ELF-1 (cell line): ENCODE data around the gene MAB21L4.

ENCODE experiments used
- DNase-seq: peaks from one replicate; pipeline ENCODE4 v3.0.0-alpha.2; 2016; ENCODE audit warnings: low read depth, low spot score

MAB21L4 gene

GRCh38 chr2:240894836-240895558, 959 bp downstream of the MAB21L4 start:
- DNase-seq, result no peak

- DNase-seq, result no peak
Measured at GRCh38 chr2:240894006-240894405, 1.9 kb downstream of the MAB21L4 start.

- DNase-seq, result peak; percentile 82
Measured at GRCh38 chr2:240893363-240893844, 2.6 kb downstream of the MAB21L4 start.

- no peak for DNase-seq
Measured at GRCh38 chr2:240892925-240893324, 3.0 kb downstream of the MAB21L4 start.

DNA sequence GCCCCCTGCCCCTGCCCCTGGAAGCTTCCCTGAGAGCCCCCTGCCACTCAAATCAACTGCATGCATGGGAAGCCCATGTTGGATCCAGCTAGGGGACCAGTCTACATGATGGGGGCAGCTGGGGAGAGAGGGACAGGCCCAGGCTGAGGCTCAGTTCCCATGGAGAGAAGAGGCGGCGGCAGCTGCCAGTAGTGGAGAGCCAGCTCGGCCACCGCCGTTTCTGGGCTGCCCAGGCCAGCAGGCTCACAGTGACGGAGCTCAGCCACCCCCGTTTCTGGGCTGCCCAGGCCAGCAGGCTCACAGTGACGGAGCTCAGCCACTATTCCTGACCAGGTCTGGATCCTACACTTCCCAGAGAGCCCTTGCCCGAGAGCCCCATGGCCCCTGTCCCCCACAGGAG, 3.6 kb downstream of the MAB21L4 start:
- DNase-seq, result no peak

DNA sequence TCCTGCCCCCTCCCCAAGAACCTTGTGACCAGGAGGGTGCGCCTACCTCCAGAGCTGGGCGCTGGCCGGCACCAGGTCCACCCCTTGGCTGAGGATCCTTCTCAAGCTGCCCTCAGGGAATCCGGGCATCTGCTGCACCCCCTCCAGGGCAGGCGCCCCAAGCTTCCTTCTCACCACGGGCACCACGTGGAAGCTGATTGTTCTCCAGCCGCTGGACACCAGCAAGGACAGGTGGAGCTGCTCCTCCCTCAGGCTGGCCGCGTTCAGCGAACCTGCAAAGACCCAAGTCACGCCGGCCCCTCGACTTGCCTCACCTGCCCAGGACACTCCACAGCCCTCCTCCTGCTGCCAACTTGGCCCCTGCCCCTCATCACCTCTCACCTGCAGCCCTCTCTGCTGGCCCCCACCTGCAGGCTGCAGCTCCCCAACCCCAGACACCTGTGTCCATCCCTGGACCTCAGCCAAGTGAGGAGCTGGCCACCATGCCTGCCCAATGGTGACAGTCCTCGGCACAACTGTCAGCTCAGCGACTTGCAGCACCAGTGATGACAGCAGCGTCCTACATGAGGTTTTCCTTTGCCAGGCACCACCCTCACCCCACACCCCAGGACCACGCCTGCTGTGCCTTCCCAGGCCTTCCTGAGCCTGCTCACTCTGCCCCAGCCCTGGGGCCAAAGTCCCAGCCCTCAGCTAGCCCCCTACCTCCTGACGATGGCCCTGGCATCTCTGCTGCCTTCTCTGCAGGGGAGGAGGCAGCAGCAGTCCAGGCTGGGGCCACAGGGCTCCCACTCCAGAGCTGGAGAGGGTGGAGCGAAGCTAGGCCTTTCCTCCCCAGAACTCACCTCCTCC, 4.2 kb downstream of the MAB21L4 start:
- DNase-seq, result no peak

- no peak for DNase-seq
Measured at GRCh38 chr2:240890691-240891090, 5.3 kb downstream of the MAB21L4 start.

- no peak for DNase-seq
Measured at GRCh38 chr2:240889601-240890560, 6.1 kb downstream of the MAB21L4 start.

DNA sequence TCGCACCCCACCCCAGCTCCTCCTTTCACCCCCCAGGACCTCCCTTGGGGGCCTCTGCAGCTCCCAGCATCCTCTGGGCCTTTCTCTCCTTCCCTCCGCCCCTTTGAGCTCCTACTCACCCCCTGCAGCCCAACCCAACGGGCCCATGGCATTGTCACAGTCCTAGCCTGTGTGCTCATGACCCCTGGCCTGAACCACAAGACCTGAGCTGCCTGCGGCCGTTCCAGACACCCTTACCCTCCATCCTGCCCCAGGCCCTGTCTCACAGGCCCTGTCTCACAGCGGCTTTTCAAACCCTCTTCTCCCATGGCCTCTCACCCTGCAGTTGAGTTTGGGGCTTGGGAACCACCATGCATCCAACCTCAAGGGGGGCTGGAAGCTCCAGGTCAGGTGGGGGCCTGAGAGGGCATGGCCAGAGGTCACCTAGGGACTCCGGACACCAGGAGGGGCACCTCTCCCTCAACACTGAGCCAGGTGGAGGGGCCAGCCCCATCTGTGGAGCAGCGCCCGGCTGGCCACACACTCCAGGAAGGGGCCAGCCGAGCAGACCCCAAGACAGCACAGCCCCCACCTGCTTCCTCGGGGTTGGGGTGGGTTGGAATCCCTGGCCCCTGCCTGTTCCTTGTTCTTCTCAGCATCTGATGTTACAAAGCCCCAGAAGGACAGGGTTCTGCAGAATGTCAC, 6.9 kb downstream of the MAB21L4 start:
- no peak for DNase-seq

DNA sequence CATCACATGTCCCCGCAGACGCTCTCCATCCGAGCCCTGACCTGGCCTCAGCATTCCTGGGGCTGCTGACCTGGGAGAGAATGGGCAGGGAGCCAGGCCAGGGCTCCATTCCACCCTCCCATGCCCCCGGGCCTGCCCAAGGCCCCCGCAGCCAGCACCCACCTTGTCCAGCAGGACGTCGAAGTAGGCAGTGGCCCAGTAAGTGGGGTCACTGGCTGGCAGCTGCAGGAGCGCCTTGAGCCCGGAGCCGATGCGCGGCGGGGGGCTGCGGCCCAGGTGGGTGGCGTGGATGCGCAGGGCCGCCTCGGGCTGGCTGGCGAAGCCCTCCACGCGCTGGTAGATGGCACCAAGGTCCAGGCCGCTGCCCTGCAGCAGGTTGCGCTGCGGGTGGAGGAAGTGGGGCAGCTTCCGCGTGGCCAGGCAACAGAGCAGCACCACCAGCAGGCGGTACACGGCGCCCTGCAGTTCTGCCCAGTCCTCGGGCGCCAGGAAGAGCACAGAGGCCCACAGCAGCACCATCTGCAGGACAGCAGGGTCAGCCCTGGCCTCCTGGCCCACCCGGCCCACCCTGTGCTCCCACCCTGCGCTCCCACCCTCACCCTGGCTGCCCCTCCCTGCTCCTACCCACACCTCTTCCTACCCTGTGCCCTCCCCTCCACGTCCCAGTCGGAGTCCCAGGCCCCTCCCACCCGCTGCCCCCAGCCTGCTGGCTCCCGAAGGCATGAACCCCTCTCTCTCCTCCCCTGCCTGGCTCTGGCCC, 7.6 kb downstream of the MAB21L4 start:
- no peak for DNase-seq

GRCh38 chr2:240887631-240888030, 8.3 kb downstream of the MAB21L4 start:
- DNase-seq, result no peak

DNA sequence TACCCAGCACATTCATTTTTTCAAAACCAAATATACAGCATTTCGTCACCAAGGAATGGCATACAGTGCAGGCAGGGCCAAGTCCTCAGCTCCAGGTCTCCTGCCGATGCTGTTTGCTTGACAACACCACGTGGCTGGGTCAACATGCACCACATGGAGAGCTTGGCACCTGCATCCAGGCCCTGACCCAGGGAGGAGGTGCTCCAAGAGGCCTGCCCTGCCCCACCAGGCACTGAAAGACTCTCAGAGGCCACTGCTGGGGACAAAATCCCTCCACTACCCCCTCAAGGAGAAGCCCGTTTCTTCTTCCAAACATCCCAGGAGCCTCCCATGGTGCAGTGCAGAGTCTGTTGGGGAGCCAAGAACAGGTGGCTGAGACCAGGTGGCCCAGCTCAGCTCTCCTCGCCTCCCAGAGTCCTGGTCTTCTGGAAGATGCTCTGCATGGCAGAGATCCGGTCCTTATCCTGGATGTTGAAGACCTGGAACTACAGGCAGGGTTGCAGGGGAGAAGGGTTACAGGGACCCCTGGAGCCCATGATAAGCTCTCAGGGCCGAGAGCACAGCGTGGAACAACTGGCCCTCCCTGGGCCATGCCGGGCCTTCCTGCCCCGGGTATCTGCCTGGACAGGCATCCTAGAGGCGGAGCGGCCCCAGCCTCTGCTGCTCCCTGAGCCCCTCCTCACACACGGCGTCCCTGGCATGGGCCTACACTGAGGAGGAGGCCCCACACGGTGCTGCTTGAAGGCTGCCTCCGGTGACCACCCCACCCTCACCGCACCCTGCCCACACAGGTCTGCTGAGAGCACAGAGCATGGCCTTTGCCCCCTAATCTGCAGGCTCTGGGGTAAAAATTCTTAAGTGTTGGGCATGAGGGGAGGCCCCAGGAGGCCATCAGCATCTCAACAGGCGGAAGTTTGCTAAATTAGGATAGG, 9.0 kb downstream of the MAB21L4 start:
- no peak for DNase-seq

DNA sequence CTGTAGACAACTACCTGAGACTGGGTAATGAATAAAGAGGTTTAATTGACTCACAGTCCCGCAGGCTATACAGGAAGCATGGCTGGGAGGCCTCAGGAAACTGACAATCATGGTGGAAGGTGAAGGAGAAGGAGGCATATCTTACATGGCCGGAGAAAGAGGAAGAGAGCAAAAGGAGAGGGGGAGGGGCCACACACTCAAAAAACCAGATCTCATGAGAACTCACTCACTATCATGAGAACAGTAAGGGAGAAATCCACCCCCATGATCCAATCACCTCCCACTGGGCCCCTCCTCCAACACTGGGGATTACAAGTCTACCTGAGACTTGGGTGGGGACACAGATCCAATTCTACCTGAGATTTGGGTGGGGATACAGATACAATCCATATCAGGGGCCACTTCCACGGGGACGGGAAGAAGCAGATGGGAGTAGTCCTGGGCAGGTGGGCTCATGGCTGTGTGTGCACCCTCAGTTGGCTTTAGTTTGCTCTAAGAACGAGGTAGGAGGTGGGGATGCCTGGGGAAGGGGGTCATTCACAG, 9.9 kb downstream of the MAB21L4 start:
- no peak for DNase-seq

DNA sequence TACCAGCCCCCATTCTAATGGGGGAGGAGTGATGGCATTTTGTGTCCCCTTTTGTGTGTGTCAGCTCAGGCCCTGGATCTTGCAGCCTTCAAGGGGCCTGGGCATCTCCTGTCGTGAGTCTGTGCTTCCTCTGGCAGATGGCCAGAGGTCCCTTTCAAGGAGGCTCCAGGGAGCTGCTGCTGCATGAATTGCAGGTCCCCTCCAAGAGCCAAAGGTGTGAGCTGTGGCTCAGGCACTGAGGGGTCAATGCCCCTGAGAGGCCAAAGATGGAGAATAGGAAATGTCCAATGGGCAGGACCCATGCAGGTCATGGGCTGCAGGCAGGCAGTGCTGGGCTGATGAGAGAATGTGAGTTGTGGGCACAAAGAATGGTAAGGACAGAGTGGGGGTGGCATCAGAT, 10.4 kb downstream of the MAB21L4 start:
- no peak for DNase-seq

DNA sequence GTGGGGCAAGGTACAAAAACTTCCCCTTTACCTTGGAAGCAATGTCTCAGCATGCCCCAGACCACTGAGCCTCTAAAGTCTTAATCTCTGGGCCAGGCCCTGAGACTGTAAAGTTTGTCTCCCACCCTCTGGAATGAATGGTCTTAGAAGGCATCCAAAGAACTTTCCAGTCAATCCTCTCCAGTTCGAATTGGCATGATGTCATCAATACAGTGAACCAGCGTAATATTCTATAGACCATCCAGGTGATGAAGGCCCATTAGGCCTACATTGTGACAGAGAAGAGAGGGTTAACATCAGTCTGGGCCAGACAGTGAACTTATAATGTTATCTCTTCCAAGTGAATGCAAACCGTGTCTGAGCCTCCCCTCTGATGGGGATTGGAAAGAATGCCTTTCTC, 11.2 kb downstream of the MAB21L4 start:
- no peak for DNase-seq

GRCh38 chr2:240884221-240884620, 11.7 kb downstream of the MAB21L4 start:
- DNase-seq, result no peak

GRCh38 chr2:240881913-240882312, 14.0 kb downstream of the MAB21L4 start:
- DNase-seq, result no peak

- no peak for DNase-seq
Measured at GRCh38 chr2:240879105-240879504, 16.9 kb downstream of the MAB21L4 start.

- no peak for DNase-seq
Measured at GRCh38 chr2:240878341-240878936, 17.5 kb downstream of the MAB21L4 start.
